Measurements from ENCODE around the gene DGKK. TPM values are rescaled to one million over a fixed set of nuclear protein-coding genes. Genes with fewer than 3 reads are reported as not detected.
"Not testable (repeated sequence)": the region's sequence is repeated elsewhere in the genome, so short reads cannot be mapped to it uniquely, and the experiment has no call there.

The DGKK gene
- total RNA-seq, 1 donor from 2014 or later, result 0.10 TPM

GRCh38 chrX:50428174-50428573 is 42.5 kb downstream of the DGKK start:
- peak; percentile 5 for DNase-seq

GRCh38 chrX:50407976-50408375 is 62.6 kb downstream of the DGKK start:
- DNase-seq, result no peak

DNA sequence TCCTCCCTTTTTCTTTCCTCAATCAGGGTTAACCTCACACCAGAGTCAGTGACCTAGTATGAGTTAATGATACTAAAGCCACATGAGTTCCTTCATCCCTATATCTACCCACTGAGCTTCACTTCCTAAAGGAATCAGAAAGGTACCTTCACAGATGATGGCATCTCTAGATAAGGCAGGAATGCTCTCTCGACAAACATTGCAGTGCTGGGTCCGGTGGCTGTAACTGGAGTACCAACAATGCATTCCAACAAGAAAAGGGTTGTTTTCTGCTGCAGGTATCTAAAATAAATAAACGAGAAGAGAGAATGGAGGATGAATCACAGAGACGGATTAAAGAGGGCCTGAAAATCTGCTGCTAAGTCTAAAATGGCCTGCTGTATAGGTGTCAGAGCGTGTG is 66.7 kb downstream of the DGKK start:
- no peak for DNase-seq

DNA sequence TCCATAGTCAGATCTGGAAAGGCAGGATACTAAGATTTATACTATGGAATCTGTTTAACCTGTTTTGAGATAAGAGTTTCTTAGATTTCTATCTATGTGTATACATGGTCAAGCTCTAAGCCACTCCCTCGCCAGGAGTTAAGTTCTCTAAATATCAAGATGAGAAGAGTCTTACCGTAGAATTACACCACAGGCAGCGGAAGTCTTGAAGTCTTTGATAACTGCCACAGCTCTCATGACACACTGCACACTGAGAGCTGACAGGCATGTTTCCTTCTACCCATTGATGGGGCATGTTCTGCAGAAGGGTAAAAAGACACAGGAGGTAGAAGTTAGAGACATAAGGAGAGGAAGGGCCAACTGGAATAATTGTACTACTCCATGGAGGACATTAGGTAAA is 67.7 kb downstream of the DGKK start:
- no peak for DNase-seq

GRCh38 chrX:50393902-50394301 is 76.7 kb downstream of the DGKK start:
- no peak for DNase-seq

DNA sequence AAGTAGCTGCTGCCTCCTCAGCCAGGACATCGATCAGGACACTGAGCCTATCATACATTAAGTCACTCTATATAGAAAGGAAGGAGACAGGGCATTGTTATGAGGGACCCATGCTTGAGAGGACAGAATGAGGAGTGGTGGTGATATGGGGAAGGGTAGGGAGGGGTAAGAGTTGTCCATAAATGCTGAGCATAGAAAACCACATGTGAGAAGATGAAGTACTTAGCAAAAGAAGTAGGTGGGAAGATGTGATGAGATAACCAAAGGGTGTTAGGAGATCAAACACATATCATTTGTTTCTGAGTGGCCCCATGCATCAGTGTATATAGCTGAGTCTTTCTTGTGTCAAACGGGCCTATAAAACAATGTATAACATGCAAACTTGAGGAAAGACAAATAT is 84.1 kb downstream of the DGKK start:
- DNase-seq, result no peak

DNA sequence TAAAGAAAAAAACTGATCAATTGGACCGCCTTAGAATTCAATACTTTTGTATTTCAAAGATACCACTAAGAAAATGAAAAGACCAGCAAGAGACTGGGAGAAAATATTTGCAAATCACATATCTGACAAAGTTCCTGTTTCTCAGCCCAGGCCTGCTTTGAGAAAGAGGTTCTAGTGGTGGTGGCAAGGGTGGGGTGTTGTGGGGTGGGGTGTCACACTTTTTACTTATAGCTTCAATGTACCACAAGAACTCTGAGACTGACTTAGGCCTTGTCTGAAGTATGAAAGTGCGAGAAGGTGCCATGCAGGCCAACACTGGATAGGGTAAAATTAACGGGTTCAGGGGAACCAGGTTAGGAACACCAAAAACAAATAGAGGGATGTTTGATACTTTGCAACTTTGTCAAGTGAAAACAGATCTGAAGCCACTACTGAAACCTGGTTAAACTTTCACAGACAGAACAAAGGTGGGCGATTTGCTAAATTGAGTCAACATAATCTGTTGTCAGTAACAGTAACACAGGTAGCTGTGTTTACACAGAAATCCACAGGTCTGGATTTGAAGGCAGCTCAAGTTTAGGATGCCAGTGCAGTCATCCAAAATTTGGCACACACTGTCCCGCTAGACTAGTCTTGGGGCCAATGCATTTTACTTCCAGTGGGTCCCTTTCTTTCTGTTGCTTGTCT is 88.8 kb downstream of the DGKK start:
- no peak for DNase-seq

GRCh38 chrX:50375481-50376267 is 95.0 kb downstream of the DGKK start:
- no peak for DNase-seq

GRCh38 chrX:50372966-50373365 is 97.7 kb downstream of the DGKK start:
- DNase-seq, result no peak

GRCh38 chrX:50343917-50344316 is 126.7 kb downstream of the DGKK start:
- DNase-seq, result no peak

DNA sequence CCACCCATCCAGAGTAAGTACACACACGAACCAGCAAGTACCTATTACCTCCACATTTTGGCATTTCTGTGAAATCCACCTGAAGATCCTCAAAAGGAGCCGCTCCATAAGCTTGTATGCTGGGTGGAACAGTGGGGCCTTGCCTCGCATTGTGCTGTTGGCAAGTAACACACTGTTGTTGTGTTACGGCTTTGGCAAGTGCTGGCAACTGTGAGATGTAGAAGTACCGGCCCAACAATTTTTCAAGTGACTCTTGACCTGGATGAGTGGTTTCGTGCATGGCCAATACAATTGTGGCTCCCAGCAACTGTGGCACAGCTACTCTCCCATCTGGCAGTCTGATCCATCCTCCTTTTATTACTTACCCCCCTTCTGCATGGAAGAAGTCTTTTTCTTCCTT is 137.3 kb downstream of the DGKK start:
- DNase-seq, result no peak

DNA sequence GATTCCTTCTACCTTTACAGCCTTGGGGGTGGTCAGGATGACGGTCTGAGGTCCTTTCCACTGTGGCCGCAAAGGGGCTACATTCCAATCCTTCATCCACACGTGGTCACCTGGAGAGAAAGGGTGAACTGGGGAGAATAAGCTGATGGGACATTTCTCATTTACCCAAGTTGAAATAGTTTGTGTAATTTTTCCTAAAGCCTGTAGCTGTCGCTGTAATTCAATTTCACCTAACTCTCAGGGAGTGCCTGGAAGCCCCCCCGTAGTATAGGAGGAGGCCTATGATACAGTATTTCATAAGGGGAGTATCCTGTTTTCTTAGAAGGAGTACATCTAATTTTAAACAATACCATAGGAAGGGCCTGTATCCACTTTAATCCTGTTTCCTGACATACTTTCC is 138.0 kb downstream of the DGKK start:
- not testable (repeated sequence) for DNase-seq

- DNase-seq, result no peak
Measured at GRCh38 chrX:50327235-50327634, 143.4 kb downstream of the DGKK start.
